Measurements from ENCODE around the gene KIF3A.

KIF3A gene

GRCh38 chr5:132785365-132785764 lies 48.0 kb upstream of the KIF3A start:
- Histone ChIP-seq H3K36me3 (ENCODE audit: insufficient read depth, low read length) (no peaks in the 10 kb centered on the region), H3K9me2 (ENCODE audit: low read depth, low read length) (no peaks in the 10 kb centered on the region), H3K27ac (ENCODE audit: low read depth, low read length, poor library complexity, severe bottlenecking) (no peak overlapping the region), H3K4me2 (ENCODE audit: low read length) (no peak overlapping the region), H3K4me3 (ENCODE audit: low read depth, low read length, poor library complexity, severe bottlenecking) (no peak overlapping the region), H3K9ac (ENCODE audit: low read length) (no peak overlapping the region), H3F3A (ENCODE audit: insufficient read depth, low read length) (no peaks in the 10 kb centered on the region), H3K27me3 (ENCODE audit: insufficient read depth, low read length) (no peaks in the 10 kb centered on the region; the same call in 1 of the 2 replicates), H3K79me2 (ENCODE audit: insufficient read depth, low read length) (no peaks in the 10 kb centered on the region), H4K20me1 (ENCODE audit: insufficient read depth, low read length) (no peaks in the 10 kb centered on the region), H3K9me3 (ENCODE audit: low read length) (no peaks in the 10 kb centered on the region), H3K4me1 (ENCODE audit: insufficient read depth, low read length, severe bottlenecking) (no peaks in the 10 kb centered on the region), H2AFZ (ENCODE audit: low read length) (no peak overlapping the region)
- TF ChIP-seq CTCF (IDR thresholded peaks at IDR 0.05; ENCODE audit: low read length) (no peak), EZH2 (IDR thresholded peaks at IDR 0.05; ENCODE audit: borderline replicate concordance, low read length) (no peak)

GRCh38 chr5:132782101-132782500 lies 44.8 kb upstream of the KIF3A start:
- H3K4me3 ChIP-seq (ENCODE audit: low read depth, low read length, poor library complexity, severe bottlenecking): no peak overlapping the region
- no peaks in the 10 kb centered on the region for H3K4me1 ChIP-seq (ENCODE audit: insufficient read depth, low read length, severe bottlenecking)
- no peaks in the 10 kb centered on the region for H3K79me2 ChIP-seq (ENCODE audit: insufficient read depth, low read length)
- H3K9me2 ChIP-seq (ENCODE audit: low read depth, low read length): no peaks in the 10 kb centered on the region
- no peak overlapping the region for H3K27ac ChIP-seq (ENCODE audit: low read depth, low read length, poor library complexity, severe bottlenecking)
- H3K9ac ChIP-seq (ENCODE audit: low read length): no peak overlapping the region
- H3K36me3 ChIP-seq (ENCODE audit: insufficient read depth, low read length): no peaks in the 10 kb centered on the region
- no peak overlapping the region for H3K4me2 ChIP-seq (ENCODE audit: low read length)
- no peaks in the 10 kb centered on the region for H3K9me3 ChIP-seq (ENCODE audit: low read length)
- no peaks in the 10 kb centered on the region for H4K20me1 ChIP-seq (ENCODE audit: insufficient read depth, low read length)
- TF ChIP-seq EZH2 (IDR thresholded peaks at IDR 0.05; ENCODE audit: borderline replicate concordance, low read length) (no peak), CTCF (IDR thresholded peaks at IDR 0.05; ENCODE audit: low read length) (no peak)
- no peak overlapping the region for H2AFZ ChIP-seq (ENCODE audit: low read length)
- H3F3A ChIP-seq (ENCODE audit: insufficient read depth, low read length): no peaks in the 10 kb centered on the region
- no peaks in the 10 kb centered on the region; the same call in 1 of the 2 replicates for H3K27me3 ChIP-seq (ENCODE audit: insufficient read depth, low read length)

GRCh38 chr5:132781029-132781428 lies 43.7 kb upstream of the KIF3A start:
- no peaks in the 10 kb centered on the region for H4K20me1 ChIP-seq (ENCODE audit: insufficient read depth, low read length)
- no peak overlapping the region for H3K4me3 ChIP-seq (ENCODE audit: low read depth, low read length, poor library complexity, severe bottlenecking)
- H3K9ac ChIP-seq (ENCODE audit: low read length): no peak overlapping the region
- no peaks in the 10 kb centered on the region for H3K9me2 ChIP-seq (ENCODE audit: low read depth, low read length)
- no peak overlapping the region for H2AFZ ChIP-seq (ENCODE audit: low read length)
- H3K4me1 ChIP-seq (ENCODE audit: insufficient read depth, low read length, severe bottlenecking): no peaks in the 10 kb centered on the region
- no peak overlapping the region for H3K27ac ChIP-seq (ENCODE audit: low read depth, low read length, poor library complexity, severe bottlenecking)
- no peaks in the 10 kb centered on the region for H3K79me2 ChIP-seq (ENCODE audit: insufficient read depth, low read length)
- H3K9me3 ChIP-seq (ENCODE audit: low read length): no peaks in the 10 kb centered on the region
- H3F3A ChIP-seq (ENCODE audit: insufficient read depth, low read length): no peaks in the 10 kb centered on the region
- no peaks in the 10 kb centered on the region; the same call in 1 of the 2 replicates for H3K27me3 ChIP-seq (ENCODE audit: insufficient read depth, low read length)
- TF ChIP-seq CTCF (IDR thresholded peaks at IDR 0.05; ENCODE audit: low read length) (no peak), EZH2 (IDR thresholded peaks at IDR 0.05; ENCODE audit: borderline replicate concordance, low read length) (no peak)
- no peak overlapping the region for H3K4me2 ChIP-seq (ENCODE audit: low read length)
- H3K36me3 ChIP-seq (ENCODE audit: insufficient read depth, low read length): no peaks in the 10 kb centered on the region
